DMS114 treated with DMSO at 0.1 percent for 48 hours (cell line): ENCODE results near the gene SLFNL1.

Experiments used
- DNase-seq: peaks from one replicate; lab custom pipeline; 2025; ENCODE audit not compliant: unreplicated experiment; lab: John Stamatoyannopoulos, UW

Gene SLFNL1

GRCh38 chr1:41020654-41021053 lies 871 bp downstream of the SLFNL1 start:
- no peak for DNase-seq

- no peak for DNase-seq
Observed at GRCh38 chr1:41020109-41020576, 1.4 kb downstream of the SLFNL1 start.

- no peak for DNase-seq
Observed at GRCh38 chr1:41019353-41019745, 2.2 kb downstream of the SLFNL1 start.

GRCh38 chr1:41018018-41018410 lies 3.5 kb downstream of the SLFNL1 start:
- DNase-seq, result no peak

GRCh38 chr1:41017141-41018017 lies 4.1 kb downstream of the SLFNL1 start:
- no peak for DNase-seq

GRCh38 chr1:41015897-41016470 lies 5.5 kb downstream of the SLFNL1 start:
- no peak for DNase-seq

- DNase-seq, result no peak
Observed at GRCh38 chr1:41015281-41015896, 6.1 kb downstream of the SLFNL1 start.

GRCh38 chr1:41014871-41015270 lies 6.7 kb downstream of the SLFNL1 start:
- DNase-seq, result no peak

GRCh38 chr1:41013796-41014195 lies 7.7 kb downstream of the SLFNL1 start:
- DNase-seq, result no peak

- no peak for DNase-seq
Observed at GRCh38 chr1:41013024-41013423, 8.5 kb downstream of the SLFNL1 start.

GRCh38 chr1:41010345-41010744 lies 11.2 kb downstream of the SLFNL1 start:
- no peak for DNase-seq

GRCh38 chr1:41009466-41009865 lies 12.1 kb downstream of the SLFNL1 start:
- DNase-seq, result no peak

GRCh38 chr1:41006942-41007865 lies 14.3 kb downstream of the SLFNL1 start:
- DNase-seq, result no peak

GRCh38 chr1:41005876-41006275 lies 15.6 kb downstream of the SLFNL1 start:
- no peak for DNase-seq

GRCh38 chr1:41003640-41004220 lies 17.8 kb downstream of the SLFNL1 start:
- peak; percentile 30 for DNase-seq

GRCh38 chr1:41003127-41003639 lies 18.3 kb downstream of the SLFNL1 start:
- DNase-seq, result no peak

- DNase-seq, result no peak
Observed at GRCh38 chr1:40998668-40999067, 22.9 kb downstream of the SLFNL1 start.

- no peak for DNase-seq
Observed at GRCh38 chr1:40997096-40997495, 24.4 kb downstream of the SLFNL1 start.

- no peak for DNase-seq
Observed at GRCh38 chr1:40989066-40989465, 32.5 kb downstream of the SLFNL1 start.

GRCh38 chr1:40988280-40988679 lies 33.2 kb downstream of the SLFNL1 start:
- DNase-seq, result no peak
